ENCODE measurements around the gene SF1. TPM values are rescaled to one million over a fixed set of nuclear protein-coding genes. Genes with fewer than 3 reads are reported as not detected.

Gene SF1
- total RNA-seq, 4 donors from 2014 or later: 199 to 285 (median 234) TPM

DNA sequence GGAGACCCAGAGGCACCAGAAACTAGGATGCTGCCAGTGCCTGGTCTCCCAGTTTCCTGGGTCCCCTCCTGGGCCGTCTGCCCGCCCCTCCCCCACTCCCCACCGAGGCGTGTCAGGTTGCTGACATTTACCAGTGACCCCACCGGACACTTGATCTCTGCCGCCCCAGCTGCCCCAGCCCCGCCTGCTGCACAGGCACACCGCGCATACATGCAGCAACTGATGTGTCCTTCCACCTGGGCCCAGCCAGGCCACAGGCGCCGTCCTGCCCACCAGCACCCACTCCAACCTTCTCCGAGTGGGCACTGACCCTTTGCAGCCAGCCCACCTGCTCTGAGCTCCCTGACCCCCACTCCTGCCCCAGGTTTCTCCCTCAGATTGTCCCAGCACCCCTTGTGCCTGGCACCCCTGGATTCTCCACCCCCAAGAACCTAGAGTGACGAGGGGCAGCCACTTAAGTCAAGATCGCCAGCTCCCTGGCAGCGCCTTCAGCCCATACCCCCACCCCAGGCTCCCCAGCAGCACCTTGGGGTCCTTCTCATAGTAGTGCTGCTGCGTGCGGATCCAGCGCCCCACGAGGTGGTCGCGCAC is 19.1 kb downstream of the SF1 start:
- WGBS: 31% methylated on average over 12 of the region's 21 CpGs
- intact Hi-C loops (cut with DNase I): no loop called here
- no peak for DNase-seq (ENCODE audit: extremely low spot score)
- H3K4me3 ChIP-seq: peak overlapping the region; percentile 39 to 51 (median 50)
- no peaks in the 10 kb centered on the region for H3K9me3 ChIP-seq
- peaks cover 52 to 68% (median 66%) of the 10 kb centered on the region in 4 donors for H3K4me1 ChIP-seq
- no peaks in the 10 kb centered on the region for H3K27me3 ChIP-seq
- peaks cover 0 to 29% (median 20%) of the 10 kb centered on the region in 4 donors for H3K36me3 ChIP-seq
- peak overlapping the region; percentile 86 to 92 (median 88) for H3K27ac ChIP-seq (replicated peaks in 1 of 4)
- no peak for TF ChIP-seq POLR2AphosphoS5 (IDR thresholded peaks at IDR 0.05)
- TF ChIP-seq POLR2A (IDR thresholded peaks at IDR 0.05; ENCODE audit: low read depth): no peak
- TF ChIP-seq CTCF (IDR thresholded peaks at IDR 0.05): no peak
- no peak for TF ChIP-seq EP300 (IDR thresholded peaks at IDR 0.05)

- H3K9me3 ChIP-seq: no peaks in the 10 kb centered on the region
- intact Hi-C loops (cut with DNase I): no loop called here
- peak overlapping the region; percentile 39 to 51 (median 50) for H3K4me3 ChIP-seq
- peak overlapping the region; percentile 86 to 92 (median 88) for H3K27ac ChIP-seq (replicated peaks in 1 of 4)
- H3K4me1 ChIP-seq: peaks cover 45 to 61% (median 59%) of the 10 kb centered on the region in 4 donors
- TF ChIP-seq POLR2A (IDR thresholded peaks at IDR 0.05; ENCODE audit: low read depth) (no peak), EP300 (IDR thresholded peaks at IDR 0.05) (no peak), CTCF (IDR thresholded peaks at IDR 0.05) (no peak), POLR2AphosphoS5 (IDR thresholded peaks at IDR 0.05) (no peak)
- peaks cover 0 to 29% (median 20%) of the 10 kb centered on the region in 4 donors for H3K36me3 ChIP-seq
- WGBS: 87% methylated on average over 14 of the region's 15 CpGs
- no peaks in the 10 kb centered on the region for H3K27me3 ChIP-seq
- DNase-seq (ENCODE audit: extremely low spot score): no peak
Measured at GRCh38 chr11:64758330-64759079, 19.8 kb downstream of the SF1 start.

GRCh38 chr11:64757549-64758329 is 20.6 kb downstream of the SF1 start:
- H3K9me3 ChIP-seq: no peaks in the 10 kb centered on the region
- no peak overlapping the region for H3K4me3 ChIP-seq
- DNase-seq (ENCODE audit: extremely low spot score): no peak
- intact Hi-C loops (cut with DNase I): no loop called here
- H3K27me3 ChIP-seq: no peaks in the 10 kb centered on the region
- peaks cover 37 to 54% (median 52%) of the 10 kb centered on the region in 4 donors for H3K4me1 ChIP-seq
- H3K27ac ChIP-seq (replicated peaks in 1 of 4): peak overlapping the region; percentile 86 to 92 (median 88)
- H3K36me3 ChIP-seq: peaks cover 0 to 29% (median 22%) of the 10 kb centered on the region in 4 donors
- TF ChIP-seq POLR2A (IDR thresholded peaks at IDR 0.05; ENCODE audit: low read depth) (no peak), POLR2AphosphoS5 (IDR thresholded peaks at IDR 0.05) (no peak), EP300 (IDR thresholded peaks at IDR 0.05) (no peak), CTCF (IDR thresholded peaks at IDR 0.05) (no peak)
- 83% methylated on average over 18 of the region's 19 CpGs for WGBS

GRCh38 chr11:64755681-64756361 is 22.5 kb downstream of the SF1 start:
- DNase-seq (ENCODE audit: extremely low spot score): no peak
- TF ChIP-seq POLR2AphosphoS5 (IDR thresholded peaks at IDR 0.05) (no peak), CTCF (IDR thresholded peaks at IDR 0.05) (no peak), POLR2A (IDR thresholded peaks at IDR 0.05; ENCODE audit: low read depth) (no peak), EP300 (IDR thresholded peaks at IDR 0.05) (no peak)
- Histone ChIP-seq H3K4me1 (peaks cover 22 to 40% (median 33%) of the 10 kb centered on the region in 4 donors), H3K27me3 (no peaks in the 10 kb centered on the region), H3K4me3 (no peak overlapping the region), H3K27ac (replicated peaks in 1 of 4) (peak overlapping the region in 3 of 4 donors; percentile 23 to 88 (median 44)), H3K9me3 (no peaks in the 10 kb centered on the region), H3K36me3 (peaks cover 11 to 40% (median 36%) of the 10 kb centered on the region in 4 donors)
- intact Hi-C loops (cut with DNase I): no loop called here
- WGBS: 92% methylated on average over 12 of the region's 13 CpGs

All from esophagus muscularis mucosa (tissue), 4 donors.